ENCODE results near the gene SLC19A1.

- TF ChIP-seq CTCF (IDR thresholded peaks at IDR 0.05; ENCODE audit: low read length) (no peak), EZH2 (optimal IDR thresholded peaks at IDR 0.05; ENCODE audit: low read depth, low read length) (no peak), EZH2phosphoT487 (IDR thresholded peaks at IDR 0.05; ENCODE audit: low read length) (no peak)
Measured at GRCh38 chr21:45489722-45489982, 52.6 kb downstream of the SLC19A1 start.

Data from MM.1S (cell line).